K562 (cell line): ENCODE data around the gene SMAD5. TPM values are rescaled to one million over a fixed set of nuclear protein-coding genes. Genes with fewer than 3 reads are reported as not detected.

Experiments used
- ARID1B ChIP-seq: fragments of 450-650 bp; IDR thresholded peaks from 2 replicates; pipeline ENCODE4 v1.6.1; 2016; ENCODE audit warnings: antibody characterized with exemption, mild to moderate bottlenecking, inconsistent platforms
- ARID3A ChIP-seq: IDR thresholded peaks from 2 replicates; pipeline ENCODE4 v1.6.1; 2012; ENCODE audit warnings: low read depth, low read length, improper control_type of control experiment, borderline replicate concordance
- ATF1 ChIP-seq, 2 experiments: fragments of 450-650 bp in 1 of 2; IDR thresholded peaks; 2 replicates each; pipeline ENCODE4 v1.6.1; 2016; ENCODE audit warnings: missing compliant biosample characterization in 1 of 2, missing genetic modification characterization in 1 of 2
- CC2D1A ChIP-seq: fragments of 450-650 bp; IDR thresholded peaks from 2 replicates; pipeline ENCODE4 v1.6.1; 2017; ENCODE audit warnings: mild to moderate bottlenecking
- CREB5 ChIP-seq: fragments of 250-450 bp; sonication (Bioruptor Pico); IDR thresholded peaks from 2 replicates; pipeline ENCODE4 v1.5.0; 2020; ENCODE audit warnings: mild to moderate bottlenecking
- NKRF ChIP-seq: fragments of 450-650 bp; IDR thresholded peaks from 2 replicates; pipeline ENCODE4 v1.6.1; 2016; ENCODE audit warnings: borderline replicate concordance
- RBM17 ChIP-seq: fragments of 200-400 bp; formaldehyde crosslinking; IDR thresholded peaks from 2 replicates; pipeline ENCODE4 v1.6.1; 2017; ENCODE audit warnings: low read depth, mild to moderate bottlenecking, low read length, borderline replicate concordance
- SOX6 ChIP-seq: fragments of 450-650 bp; IDR thresholded peaks from 2 replicates; pipeline ENCODE4 v1.6.1; 2014; ENCODE audit warnings: mild to moderate bottlenecking
- TEAD4 ChIP-seq, 2 experiments: sonication (generic) in 1 of 2; formaldehyde crosslinking in 1 of 2; IDR thresholded peaks; 2 replicates each; pipeline versions ENCODE4 v1.6.1 to v1.8.0; 2012 to 2022; ENCODE audit warnings: borderline replicate concordance in 1 of 2, inconsistent platforms in 1 of 2, low read length in 1 of 2, mild to moderate bottlenecking in 1 of 2, missing genetic modification reagents in 1 of 2
- TRIM24 ChIP-seq, 2 experiments: fragments of 450-650 bp; IDR thresholded peaks; 2 replicates each; pipeline ENCODE4 v1.6.1; 2016
- ZBTB33 ChIP-seq: sonication (generic); formaldehyde crosslinking; IDR thresholded peaks from 2 replicates; pipeline ENCODE4 v1.8.1; 2023; ENCODE audit warnings: mild to moderate bottlenecking, missing genetic modification reagents
- ZBTB9 ChIP-seq: fragments of 450-650 bp; formaldehyde crosslinking; IDR thresholded peaks from 2 replicates; pipeline ENCODE4 v1.4.0; 2020; ENCODE audit warnings: mild to moderate bottlenecking, moderate library complexity
- ZNF232 ChIP-seq: sonication (generic); formaldehyde crosslinking; IDR thresholded peaks from 2 replicates; pipeline ENCODE4 v1.8.0; 2022; ENCODE audit warnings: mild to moderate bottlenecking, missing genetic modification reagents
- ZSCAN32 ChIP-seq: fragments of 450-650 bp; formaldehyde crosslinking; IDR thresholded peaks from 2 replicates; pipeline ENCODE4 v1.4.0; 2020; ENCODE audit warnings: mild to moderate bottlenecking, moderate library complexity
- polyA plus RNA-seq, 8 experiments: library from polyadenylated mRNA; depleted of rRNA in 4 of 8; stranded (reverse) in 5 of 8; unstranded in 3 of 8; fragments of >200 nt; fragmentation: Nextera tagmentation in 2 of 8; fragmentation: Illumina TruSeq in 1 of 8; extraction: Ambion mirVana in 2 of 8; extraction: Trizol in 1 of 8; gene quantifications; 2 replicates each; pipeline versions ENCODE4 v1.2.1 to v1.2.3, GENCODE V29; 2011 to 2014; ENCODE audit warnings: inconsistent platforms in 1 of 8, missing spikeins in 1 of 8
- total RNA-seq, 7 experiments: library from RNA; depleted of rRNA in 6 of 7; stranded (reverse); fragments of >200 nt in 6 of 7; fragmentation: Illumina TruSeq in 2 of 7; extraction: Trizol in 2 of 7; gene quantifications; 2 replicates each; pipeline versions ENCODE4 v1.2.1 to v1.2.3, GENCODE V29; 2011 to 2021; ENCODE audit warnings: low replicate concordance in 1 of 7

SMAD5 gene
- total and polyA plus RNA-seq, 9 of the 15 experiments (the other 6 are each of a cell fraction or from before 2014, with no cell fraction given), result 12.4 to 53.9 (median 20.3) TPM

- TF ChIP-seq SOX6, result 0 out of 2 replicates have a peak, but pooled peaks have one; percentile 35
- TF ChIP-seq TRIM24 (IDR thresholded peaks at IDR 0.05), result peak in 1 of 2 experiments; percentile 29; a peak in 1 of 4 replicates
- TF ChIP-seq ZBTB9 (CRISPR knock-in tag), result no peak
- TF ChIP-seq ARID3A, result peak; percentile 76; the same call in 1 of the 2 replicates
- TF ChIP-seq ZBTB33 (CRISPR knock-in tag), result no peak
- 0 out of 2 replicates have a peak, but pooled peaks have one; percentile 25 for TF ChIP-seq CC2D1A
- no peak for TF ChIP-seq NKRF
- no peak for TF ChIP-seq CREB5 (CRISPR knock-in tag)
- peak; percentile 82 for TF ChIP-seq TEAD4 (IDR thresholded peaks at IDR 0.05; ENCODE audit: low read length)
- no peak for TF ChIP-seq TEAD4 (CRISPR knock-in tag; IDR thresholded peaks at IDR 0.05; ENCODE audit: borderline replicate concordance)
- no peak for TF ChIP-seq ATF1 (CRISPR knock-in tag; IDR thresholded peaks at IDR 0.05)
- TF ChIP-seq ATF1 (tag; IDR thresholded peaks at IDR 0.05), result no peak
- TF ChIP-seq RBM17, result no peak
- no peak for TF ChIP-seq ZNF232 (CRISPR knock-in tag)
- TF ChIP-seq ZSCAN32 (CRISPR knock-in tag), result no peak
- TF ChIP-seq ARID1B, result peak; percentile 72
Measured at GRCh38 chr5:136174021-136174659, 41.5 kb downstream of the SMAD5 start (continued).
